ENCODE data around the gene AMER3.
A peak's percentile ranks its signal among the peaks of the same experiment; 100 is the strongest.

The AMER3 gene

GRCh38 chr2:130744287-130745117 lies 10.8 kb upstream of the AMER3 start:
- peak; percentile 30; the same call in 1 of the 2 replicates for TF ChIP-seq TSHZ2 (CRISPR knock-in tag; IDR thresholded peaks at IDR 0.05)
- TF ChIP-seq TCF4 (CRISPR knock-in tag; IDR thresholded peaks at IDR 0.05; ENCODE audit: borderline replicate concordance) = peak; percentile 88; the same call in 1 of the 2 replicates
- TF ChIP-seq RARB (CRISPR knock-in tag; IDR thresholded peaks at IDR 0.05) = no peak
- no peak for TF ChIP-seq ZNF8 (CRISPR knock-in tag; IDR thresholded peaks at IDR 0.05)
- ATAC-seq = peak; percentile 61; the same call in 2 of the 3 replicates

- TF ChIP-seq PPARA (CRISPR knock-in tag; IDR thresholded peaks at IDR 0.05; ENCODE audit: borderline replicate concordance) (no peak), ARNTL (CRISPR knock-in tag; IDR thresholded peaks at IDR 0.05; ENCODE audit: borderline replicate concordance, low read depth) (no peak), RARB (CRISPR knock-in tag; IDR thresholded peaks at IDR 0.05) (no peak), ZNF565 (CRISPR knock-in tag; conservative IDR thresholded peaks at IDR 0.05; ENCODE audit: low read depth) (no peak), CSRNP3 (CRISPR knock-in tag; IDR thresholded peaks at IDR 0.05) (no peak)
- no peak for ATAC-seq
Observed at GRCh38 chr2:130749078-130749477, 6.3 kb upstream of the AMER3 start.

GRCh38 chr2:130749641-130750040 lies 5.7 kb upstream of the AMER3 start:
- no peak for ATAC-seq
- no peak for TF ChIP-seq TOX (CRISPR knock-in tag; IDR thresholded peaks at IDR 0.05; ENCODE audit: borderline replicate concordance)
- TF ChIP-seq SNAI2 (CRISPR knock-in tag; IDR thresholded peaks at IDR 0.05) = no peak
- no peak for TF ChIP-seq PATZ1 (CRISPR knock-in tag; IDR thresholded peaks at IDR 0.05; ENCODE audit: borderline replicate concordance)
- TF ChIP-seq ZC3H10 (CRISPR knock-in tag; IDR thresholded peaks at IDR 0.05) = no peak
- no peak for TF ChIP-seq TCF4 (CRISPR knock-in tag; IDR thresholded peaks at IDR 0.05; ENCODE audit: borderline replicate concordance)
- no peak for TF ChIP-seq CSDC2 (CRISPR knock-in tag; IDR thresholded peaks at IDR 0.05)
- TF ChIP-seq ARNTL (CRISPR knock-in tag; IDR thresholded peaks at IDR 0.05; ENCODE audit: borderline replicate concordance, low read depth) = no peak
- TF ChIP-seq ESRRG (CRISPR knock-in tag; IDR thresholded peaks at IDR 0.05) = no peak
- TF ChIP-seq ZFP3 (CRISPR knock-in tag; IDR thresholded peaks at IDR 0.05) = no peak
- no peak for TF ChIP-seq GLIS3 (CRISPR knock-in tag; IDR thresholded peaks at IDR 0.05)
- no peak for TF ChIP-seq CSRNP3 (CRISPR knock-in tag; IDR thresholded peaks at IDR 0.05)

- no peak for ATAC-seq
- TF ChIP-seq ZFP30 (CRISPR knock-in tag; IDR thresholded peaks at IDR 0.05) (no peak), OSR1 (CRISPR knock-in tag; IDR thresholded peaks at IDR 0.05) (no peak), CSDC2 (CRISPR knock-in tag; IDR thresholded peaks at IDR 0.05) (no peak), ZNF565 (CRISPR knock-in tag; conservative IDR thresholded peaks at IDR 0.05; ENCODE audit: low read depth) (no peak), RARB (CRISPR knock-in tag; IDR thresholded peaks at IDR 0.05) (no peak), ESRRG (CRISPR knock-in tag; IDR thresholded peaks at IDR 0.05) (no peak), CSRNP3 (CRISPR knock-in tag; IDR thresholded peaks at IDR 0.05) (no peak), PATZ1 (CRISPR knock-in tag; IDR thresholded peaks at IDR 0.05; ENCODE audit: borderline replicate concordance) (no peak)
Observed at GRCh38 chr2:130754811-130755210, 529 bp upstream of the AMER3 start.
